ENCODE results near the gene SPRED2.
A peak's percentile ranks its signal among the peaks of the same experiment; 100 is the strongest.

The SPRED2 gene

GRCh38 chr2:65311049-65311448 is 121.3 kb downstream of the SPRED2 start:
- no peak for DNase-seq (ENCODE audit: low spot score)

GRCh38 chr2:65309699-65310098 is 122.7 kb downstream of the SPRED2 start:
- DNase-seq (ENCODE audit: low spot score): no peak

GRCh38 chr2:65305934-65306333 is 126.5 kb downstream of the SPRED2 start:
- DNase-seq (ENCODE audit: low spot score): no peak

DNA sequence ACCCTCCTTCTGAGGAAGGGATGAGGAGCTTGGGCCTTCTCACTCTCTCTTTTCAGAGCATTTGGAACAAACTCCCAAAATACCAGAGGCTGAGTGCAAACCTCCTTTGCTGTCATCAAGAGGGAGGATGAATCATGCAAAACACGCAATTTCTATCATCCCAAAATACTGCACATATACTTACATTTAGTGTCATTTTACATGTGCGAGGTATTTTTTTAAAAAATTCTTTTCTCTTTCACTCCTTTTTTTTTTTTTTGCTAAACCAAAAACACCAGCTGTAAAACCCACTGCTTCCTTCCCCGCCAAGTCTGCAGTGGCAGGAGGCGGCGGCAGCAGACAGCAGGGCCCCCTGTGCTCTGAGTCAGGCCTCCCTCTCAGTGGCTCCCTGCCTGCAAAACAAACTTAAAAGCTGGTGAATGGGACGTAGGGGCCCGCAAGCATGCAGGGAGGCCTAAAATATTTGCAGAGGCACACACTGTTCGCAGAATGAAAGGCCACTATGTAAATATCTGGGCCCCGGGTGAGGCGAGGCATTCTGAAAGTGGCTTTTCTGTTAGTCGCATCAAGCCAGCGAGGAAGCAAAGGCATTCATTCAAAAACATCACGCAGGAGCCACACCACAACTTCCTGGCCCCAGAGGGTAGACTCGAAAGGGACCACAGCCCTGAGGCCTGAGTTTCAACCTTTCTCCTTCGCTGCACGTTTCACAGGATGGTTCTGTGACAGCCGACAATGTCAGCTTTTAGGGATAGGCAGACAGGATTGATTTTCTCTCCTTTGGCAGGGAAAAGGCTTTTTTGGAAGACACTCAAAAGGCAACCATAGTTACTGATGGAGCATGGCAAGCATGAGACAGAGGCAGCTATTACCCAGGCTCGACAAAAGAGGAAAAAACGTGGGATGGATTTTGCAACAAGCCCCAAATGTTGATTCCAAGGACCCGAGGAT is 131.4 kb downstream of the SPRED2 start:
- DNase-seq (ENCODE audit: low spot score): peak; percentile 58

DNA sequence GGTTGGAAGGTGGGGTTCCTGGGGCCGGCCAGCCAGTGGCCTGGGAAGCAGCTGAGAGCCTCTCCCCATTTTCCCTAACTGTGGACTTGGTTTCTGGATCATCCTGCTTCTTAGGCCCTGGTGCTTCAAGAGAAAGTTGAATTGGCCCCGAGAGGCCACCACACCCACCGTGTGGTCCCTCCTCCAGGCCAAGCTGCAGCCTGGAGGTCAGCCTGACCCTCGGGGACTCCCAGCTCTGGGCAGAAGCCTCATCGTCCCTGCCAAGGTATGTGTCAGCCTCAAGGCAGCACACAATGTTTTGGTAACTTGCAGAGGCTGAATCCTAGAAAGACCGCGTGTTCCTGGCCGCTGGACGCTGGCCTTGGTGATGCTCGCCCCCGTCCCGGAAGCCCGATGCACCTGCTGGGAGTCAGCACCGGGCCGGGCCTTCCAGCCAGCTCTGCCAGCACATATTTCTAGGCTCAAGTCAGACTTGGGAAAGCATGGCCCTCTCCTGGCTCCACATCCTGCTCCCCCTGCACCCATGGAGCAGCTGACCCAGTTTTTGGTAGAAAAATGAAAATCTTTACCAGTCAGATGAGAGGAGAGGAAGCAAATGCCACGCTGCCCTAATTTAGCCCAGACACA is 132.2 kb downstream of the SPRED2 start:
- peak; percentile 54 for DNase-seq (ENCODE audit: low spot score)

GRCh38 chr2:65299246-65299645 is 133.2 kb downstream of the SPRED2 start:
- no peak for DNase-seq (ENCODE audit: low spot score)

DNA sequence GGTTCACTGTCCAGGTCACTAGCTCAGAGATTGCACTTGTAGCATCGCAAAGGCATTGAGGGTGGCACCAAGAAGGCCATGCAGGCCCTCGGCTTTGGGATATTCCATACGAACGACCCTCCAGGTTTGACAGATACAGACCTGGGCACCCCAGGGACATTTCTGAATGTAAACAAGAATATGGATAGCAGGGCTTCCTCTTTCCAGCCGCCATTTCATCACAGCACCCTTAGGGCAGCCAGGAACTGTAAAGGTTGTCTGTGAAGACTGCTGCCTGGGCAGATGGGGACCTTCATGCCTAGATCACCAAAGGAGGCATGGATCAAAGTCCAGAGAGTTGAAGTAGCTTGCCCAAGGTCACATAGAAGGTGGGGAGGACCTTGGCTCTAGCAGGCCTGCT is 134.3 kb downstream of the SPRED2 start:
- no peak for DNase-seq (ENCODE audit: low spot score)

DNA sequence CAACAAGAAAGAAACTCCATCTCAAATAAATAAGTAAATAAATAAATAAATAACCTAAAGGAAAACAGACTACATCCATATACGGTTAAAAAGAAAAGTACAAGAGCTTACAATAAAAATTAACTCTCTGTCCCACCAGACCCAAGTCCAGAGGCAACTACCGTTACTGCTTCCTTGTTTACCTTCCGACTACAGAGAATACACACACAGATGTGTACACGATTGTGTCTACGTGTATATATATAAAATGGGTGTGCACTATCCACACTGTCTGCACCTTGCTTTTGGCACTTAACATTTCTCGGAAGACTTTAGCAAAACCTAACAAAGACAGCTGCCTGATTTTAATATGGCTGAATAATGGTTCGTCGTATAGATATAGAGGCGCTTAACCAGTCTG is 134.9 kb downstream of the SPRED2 start:
- no peak for DNase-seq (ENCODE audit: low spot score)

GRCh38 chr2:65296971-65297370 is 135.4 kb downstream of the SPRED2 start:
- no peak for DNase-seq (ENCODE audit: low spot score)

GRCh38 chr2:65294701-65295100 is 137.7 kb downstream of the SPRED2 start:
- DNase-seq (ENCODE audit: low spot score): no peak

DNA sequence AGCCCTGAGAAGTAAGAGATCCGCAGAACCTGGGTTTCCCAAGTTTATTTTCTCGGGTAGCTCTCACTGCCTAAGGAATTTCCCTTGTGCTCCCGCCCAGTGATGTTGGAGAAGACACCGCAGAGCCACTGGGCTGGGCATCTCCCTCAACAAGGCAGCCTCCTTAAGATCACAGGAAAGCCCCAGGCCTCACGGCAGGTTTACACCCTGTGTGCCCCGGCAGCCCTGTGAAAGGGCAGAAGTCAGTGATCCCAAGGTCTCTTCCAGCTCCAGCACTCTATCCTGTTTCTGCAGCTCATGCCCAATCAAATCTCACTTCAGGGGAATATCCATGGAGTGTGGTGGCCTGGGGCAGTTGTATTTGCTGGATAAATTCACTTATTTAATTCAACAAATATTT is 138.3 kb downstream of the SPRED2 start:
- DNase-seq (ENCODE audit: low spot score): no peak

GRCh38 chr2:65293376-65293775 is 139.0 kb downstream of the SPRED2 start:
- DNase-seq (ENCODE audit: low spot score): no peak

DNA sequence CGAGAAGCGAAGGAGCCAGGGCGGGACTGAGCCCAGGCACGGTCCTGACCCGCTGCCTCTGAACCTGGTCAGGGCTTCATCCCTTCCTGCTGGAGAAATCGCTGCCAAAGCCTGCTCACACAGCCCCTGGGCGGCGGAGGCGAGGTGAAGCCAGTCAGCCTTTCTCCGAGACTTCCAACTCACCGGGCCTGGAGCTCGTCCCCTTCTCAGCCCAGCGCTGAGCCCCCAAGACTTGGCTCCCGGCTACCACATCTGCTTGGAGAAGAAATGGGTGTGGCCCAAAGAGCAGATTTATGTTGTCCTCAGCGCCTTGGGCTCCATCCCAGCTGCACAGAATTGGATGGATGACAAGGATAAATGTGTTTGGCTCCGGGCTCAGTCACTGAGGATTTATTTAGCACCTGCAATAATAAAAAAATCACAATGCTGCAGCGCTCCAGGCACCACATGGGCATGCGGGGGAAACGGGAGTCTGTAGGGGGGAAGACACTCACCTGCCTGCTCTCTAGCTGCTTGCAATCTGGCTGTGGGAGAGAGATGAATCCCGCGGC is 139.9 kb downstream of the SPRED2 start:
- no peak for DNase-seq (ENCODE audit: low spot score)

DNA sequence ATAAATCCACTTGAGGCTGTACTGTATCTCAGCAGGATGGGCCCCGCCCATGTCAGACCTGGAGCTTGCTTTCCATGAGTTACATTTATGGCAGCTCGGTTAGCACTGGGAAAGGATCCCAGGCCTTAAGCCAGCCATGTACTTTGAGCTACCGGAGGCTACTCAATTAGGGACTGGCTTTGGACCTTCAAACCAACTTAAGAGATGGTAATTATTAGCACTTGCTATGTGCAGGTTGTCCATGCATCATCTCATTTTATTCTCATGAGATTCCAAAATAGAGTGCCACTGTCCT is 140.3 kb downstream of the SPRED2 start:
- DNase-seq (ENCODE audit: low spot score): no peak

DNA sequence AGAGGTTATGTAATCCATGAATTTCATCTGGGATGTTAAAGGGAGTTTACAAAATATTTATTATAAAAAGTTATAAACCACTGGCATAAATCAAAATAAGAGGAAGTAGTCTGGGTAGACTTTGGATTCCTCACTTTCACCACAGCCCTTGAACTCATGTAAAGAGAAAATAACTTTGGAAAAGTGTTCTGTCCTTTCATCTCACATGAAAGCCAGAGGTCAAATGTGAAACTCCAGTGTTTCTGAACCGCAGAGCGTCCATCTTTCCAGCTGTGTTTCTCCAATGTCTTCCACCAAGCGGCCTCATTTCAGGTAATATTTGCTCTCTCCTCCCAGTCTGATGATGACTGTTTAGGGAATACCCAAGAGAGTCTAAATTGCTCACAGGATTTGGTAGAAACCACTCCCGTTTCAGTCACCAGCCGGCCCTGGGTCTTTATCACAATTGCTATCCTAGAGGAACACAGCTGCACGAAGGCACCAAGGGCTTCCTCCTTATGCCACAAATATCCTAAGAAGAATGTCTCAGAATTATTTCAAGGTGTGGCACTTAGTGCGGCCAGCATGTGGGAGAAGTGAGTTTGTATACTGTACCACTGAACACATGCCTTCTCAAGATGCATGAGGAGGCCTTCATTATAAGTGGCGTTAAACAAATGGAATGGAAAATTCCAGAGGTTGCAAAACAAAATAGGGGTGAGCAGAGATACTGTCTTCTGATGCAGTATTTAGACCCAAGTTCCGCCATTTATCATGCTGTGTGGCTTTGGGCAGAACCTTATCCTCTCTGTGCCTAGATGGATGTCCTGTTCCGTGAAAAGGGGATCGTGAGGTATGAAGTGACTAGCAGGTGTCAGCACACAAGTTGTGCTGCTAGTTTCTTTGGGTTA is 140.9 kb downstream of the SPRED2 start:
- DNase-seq (ENCODE audit: low spot score): no peak

- no peak for DNase-seq (ENCODE audit: low spot score)
Observed at GRCh38 chr2:65287364-65287763, 145.0 kb downstream of the SPRED2 start.

GRCh38 chr2:65282477-65283053 is 149.8 kb downstream of the SPRED2 start:
- no peak for DNase-seq (ENCODE audit: low spot score)

DNA sequence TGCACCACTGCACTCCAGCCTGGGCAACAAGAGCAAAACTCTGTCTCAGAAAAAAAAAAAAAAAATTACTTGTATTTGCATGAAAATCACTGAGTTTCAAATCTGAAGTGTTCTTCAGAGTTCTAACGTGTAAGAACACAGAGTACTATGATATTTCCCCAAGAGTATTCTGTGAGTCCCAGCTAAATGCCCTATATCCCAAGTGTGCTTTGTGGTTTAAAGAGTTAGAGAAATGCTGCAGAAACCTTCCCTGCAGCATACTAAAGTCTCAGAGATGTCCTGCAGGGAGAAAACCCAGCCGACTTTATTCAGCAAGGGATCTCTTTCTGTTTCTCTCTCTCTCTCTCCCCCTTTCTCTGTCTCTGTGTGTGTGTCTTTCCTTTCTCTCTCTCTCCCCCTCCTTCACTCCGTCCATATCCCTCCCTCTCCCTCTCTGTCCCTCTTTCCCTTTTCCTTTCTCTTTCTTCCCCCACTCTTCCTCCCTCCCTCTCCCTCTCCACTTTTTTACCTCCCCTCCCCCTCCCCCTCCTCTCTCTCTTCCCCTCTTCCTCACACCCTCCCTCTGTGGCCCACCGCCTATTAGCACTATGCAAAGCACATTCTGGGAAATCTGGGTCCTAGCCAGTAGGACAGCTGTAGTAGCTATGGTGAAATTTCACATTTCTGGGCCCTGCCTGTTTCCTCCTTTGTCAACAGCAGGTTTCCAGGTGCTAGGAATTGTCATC is 150.6 kb downstream of the SPRED2 start:
- no peak for DNase-seq (ENCODE audit: low spot score)

GRCh38 chr2:65279756-65280155 is 152.6 kb downstream of the SPRED2 start:
- DNase-seq (ENCODE audit: low spot score): no peak

DNA sequence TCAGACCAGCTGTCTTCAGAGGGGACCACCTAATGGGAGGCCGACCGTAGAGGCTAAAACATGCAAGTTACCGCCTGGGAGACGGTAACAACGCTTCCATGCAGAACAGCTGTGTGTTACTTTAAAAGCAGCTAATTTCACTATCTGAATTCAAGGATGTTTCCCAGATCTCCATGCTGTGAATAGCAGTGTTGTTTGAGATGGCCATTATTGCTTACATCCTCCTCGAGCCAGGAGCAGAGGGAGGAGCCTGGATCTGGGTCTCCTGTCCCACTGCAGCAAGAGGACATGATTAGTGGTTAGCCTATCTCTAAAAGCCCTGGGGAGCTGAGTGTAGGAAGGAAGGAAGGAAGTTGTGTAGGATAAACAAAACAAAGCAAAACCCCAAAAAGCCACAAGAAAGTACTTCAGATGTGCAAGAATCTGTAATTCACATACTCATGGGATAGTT is 153.8 kb downstream of the SPRED2 start:
- no peak for DNase-seq (ENCODE audit: low spot score)

DNA sequence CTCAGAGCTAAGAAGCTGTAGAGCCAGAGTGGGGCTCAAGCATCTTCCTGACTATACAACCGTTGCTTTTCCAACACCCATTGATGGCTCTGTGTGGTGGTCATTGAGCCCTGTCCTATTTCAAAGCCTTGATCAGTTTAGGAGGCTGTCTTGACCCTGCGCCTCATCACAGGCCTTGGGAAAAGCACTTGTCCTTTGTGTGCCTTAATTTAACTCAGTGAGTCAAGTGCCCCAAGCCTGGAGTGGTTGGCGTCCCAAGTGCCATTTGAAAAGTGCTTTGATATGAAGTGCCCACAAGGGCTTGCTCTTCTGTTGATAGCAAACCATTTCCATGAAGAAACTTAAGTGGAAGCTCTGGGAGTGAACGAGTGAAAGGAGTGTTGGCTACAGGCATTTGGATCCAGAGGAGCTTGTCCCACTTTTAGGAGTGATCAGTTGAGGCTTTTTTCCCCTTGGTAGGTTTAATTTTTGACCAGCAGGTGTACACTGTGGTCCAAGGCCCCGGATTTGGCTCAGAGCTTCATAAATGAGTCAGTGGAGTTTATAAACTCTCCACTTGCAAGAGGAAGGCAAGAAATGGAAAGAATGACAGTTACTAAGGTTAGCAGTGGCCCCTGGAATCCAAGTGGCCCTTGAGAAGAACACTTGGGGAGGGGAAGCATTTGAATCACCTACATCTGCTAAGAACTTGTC is 154.5 kb downstream of the SPRED2 start:
- no peak for DNase-seq (ENCODE audit: low spot score)

Data from pons (tissue), 1 donor.